H9 (cell line): ENCODE measurements around the gene DBNDD2. TPM values are rescaled to one million over a fixed set of nuclear protein-coding genes. Genes with fewer than 3 reads are reported as not detected.

Experiments
- DNase-seq: peaks from one replicate; pipeline ENCODE4 v3.0.0-alpha.2; 2017
- H2AFZ ChIP-seq: one replicate; pipeline ENCODE4 v1.6.1; 2013; ENCODE audit warnings: mild to moderate bottlenecking, low read length, control low read depth, moderate library complexity
- H2AK5ac ChIP-seq: 2 replicates; pipeline ENCODE4 v1.6.1; 2013; ENCODE audit warnings: low read length, control low read depth, mixed read lengths; ENCODE audit not compliant: insufficient read length
- H2BK120ac ChIP-seq: one replicate; pipeline ENCODE4 v1.6.1; 2013; ENCODE audit warnings: low read depth, mild to moderate bottlenecking, low read length, control low read depth, inconsistent platforms; ENCODE audit not compliant: poor library complexity, severe bottlenecking
- H2BK12ac ChIP-seq: 2 replicates; pipeline ENCODE4 v1.6.1; 2013; ENCODE audit warnings: low read length, control low read depth, mixed read lengths, low read depth; ENCODE audit not compliant: insufficient read length
- H2BK15ac ChIP-seq: 2 replicates; pipeline ENCODE4 v1.6.1; 2013; ENCODE audit warnings: low read depth, low read length, control low read depth
- H2BK20ac ChIP-seq: one replicate; pipeline ENCODE4 v1.6.1; 2013; ENCODE audit warnings: low read depth, mild to moderate bottlenecking, low read length, control low read depth, inconsistent platforms; ENCODE audit not compliant: poor library complexity, severe bottlenecking
- H2BK5ac ChIP-seq: 2 replicates; pipeline ENCODE4 v1.6.1; 2013; ENCODE audit warnings: low read length, control low read depth, mixed read lengths; ENCODE audit not compliant: insufficient read length
- H3K14ac ChIP-seq: 2 replicates; pipeline ENCODE4 v1.6.1; 2013; ENCODE audit warnings: low read length, control low read depth; ENCODE audit not compliant: insufficient read depth
- H3K18ac ChIP-seq: 2 replicates; pipeline ENCODE4 v1.6.1; 2013; ENCODE audit warnings: low read depth, mild to moderate bottlenecking, mixed read lengths, low read length, control low read depth; ENCODE audit not compliant: insufficient read length
- H3K23ac ChIP-seq: 2 replicates; pipeline ENCODE4 v1.6.1; 2013; ENCODE audit warnings: low read length, control low read depth, mixed read lengths, low read depth; ENCODE audit not compliant: insufficient read length
- H3K23me2 ChIP-seq: 2 replicates; pipeline ENCODE4 v1.6.1; 2013; ENCODE audit warnings: low read depth, mild to moderate bottlenecking, mixed read lengths, low read length, control low read depth; ENCODE audit not compliant: insufficient read length, poor library complexity, severe bottlenecking
- H3K27ac ChIP-seq: 2 replicates; pipeline ENCODE4 v1.5.1; 2013; ENCODE audit warnings: low read length, control low read depth, mixed read lengths, low read depth; ENCODE audit not compliant: insufficient read length
- H3K27me3 ChIP-seq: 2 replicates; pipeline ENCODE4 v1.6.1; 2013; ENCODE audit warnings: low read length, control low read depth, inconsistent platforms; ENCODE audit not compliant: insufficient read depth
- H3K4ac ChIP-seq: 2 replicates; pipeline ENCODE4 v1.6.1; 2013; ENCODE audit warnings: low read depth, mild to moderate bottlenecking, control low read depth, inconsistent platforms, low read length, moderate library complexity
- H3K4me1 ChIP-seq: 2 replicates; pipeline ENCODE4 v1.6.1; 2013; ENCODE audit warnings: low read length, control low read depth, inconsistent platforms; ENCODE audit not compliant: insufficient read depth
- H3K4me2 ChIP-seq: 2 replicates; pipeline ENCODE4 v1.6.1; 2013; ENCODE audit warnings: low read length, control low read depth, mixed read lengths; ENCODE audit not compliant: insufficient read length, insufficient read depth
- H3K56ac ChIP-seq: 2 replicates; pipeline ENCODE4 v1.6.1; 2013; ENCODE audit warnings: low read depth, mild to moderate bottlenecking, mixed read lengths, low read length, control low read depth; ENCODE audit not compliant: insufficient read length
- H3K79me1 ChIP-seq: 2 replicates; pipeline ENCODE4 v1.6.1; 2013; ENCODE audit warnings: low read depth, mild to moderate bottlenecking, moderate library complexity, low read length, control low read depth, inconsistent platforms; ENCODE audit not compliant: insufficient read depth, poor library complexity, severe bottlenecking
- H3K79me2 ChIP-seq: 2 replicates; pipeline ENCODE4 v1.6.1; 2013; ENCODE audit warnings: low read length, control low read depth, inconsistent platforms; ENCODE audit not compliant: insufficient read depth
- H3K9ac ChIP-seq: 2 replicates; pipeline ENCODE4 v1.6.1; 2013; ENCODE audit warnings: low read length, control low read depth, mixed read lengths; ENCODE audit not compliant: insufficient read length; ENCODE audit errors: extremely low read depth
- H3K9me3 ChIP-seq: one replicate; pipeline ENCODE4 v1.6.1; 2013; ENCODE audit warnings: low read depth, low read length, inconsistent platforms; ENCODE audit not compliant: control insufficient read depth
- H3T11ph ChIP-seq: one replicate; pipeline ENCODE4 v1.6.1; 2013; ENCODE audit warnings: mild to moderate bottlenecking, low read length, control low read depth, inconsistent platforms
- H4K20me1 ChIP-seq: one replicate; pipeline ENCODE4 v1.6.1; 2013; ENCODE audit not compliant: control insufficient read depth, insufficient read length, insufficient read depth
- H4K5ac ChIP-seq: 2 replicates; pipeline ENCODE4 v1.6.1; 2013; ENCODE audit warnings: low read depth, mild to moderate bottlenecking, mixed read lengths, low read length, control low read depth; ENCODE audit not compliant: insufficient read length
- H4K8ac ChIP-seq: replicated peaks from 2 replicates; pipeline ENCODE4 v1.6.1; 2013; ENCODE audit warnings: low read length, control low read depth, mixed read lengths, low read depth; ENCODE audit not compliant: insufficient read length
- H4K91ac ChIP-seq: 2 replicates; pipeline ENCODE4 v1.6.1; 2013; ENCODE audit warnings: low read depth, mild to moderate bottlenecking, moderate library complexity, mixed read lengths, low read length, control low read depth; ENCODE audit not compliant: insufficient read length
- H3K27ac Mint-ChIP-seq, 3 experiments: 2 replicates in 2 of 3; 3 replicates in 1 of 3; pipeline ENCODE4 v1.8.0; 2020 to 2021; ENCODE audit warnings: mixed read lengths in 3 of 3, mild to moderate bottlenecking in 1 of 3, moderate library complexity in 1 of 3
- H3K27me3 Mint-ChIP-seq: 2 replicates; pipeline ENCODE4 v1.8.0; 2021; ENCODE audit warnings: low read depth, mild to moderate bottlenecking, moderate library complexity, mixed read lengths
- H3K36me3 Mint-ChIP-seq, 3 experiments: 2 replicates in 2 of 3; 3 replicates in 1 of 3; pipeline ENCODE4 v1.8.0; 2020 to 2021; ENCODE audit warnings: low read depth in 3 of 3, mixed read lengths in 3 of 3; ENCODE audit not compliant: insufficient read depth in 1 of 3
- H3K4me1 Mint-ChIP-seq, 2 experiments: 2 replicates each; pipeline ENCODE4 v1.8.0; 2020; ENCODE audit warnings: mixed read lengths in 2 of 2
- H3K4me3 Mint-ChIP-seq, 2 experiments: 2 replicates in 1 of 2; 3 replicates in 1 of 2; pipeline ENCODE4 v1.8.0; 2020 to 2021; ENCODE audit warnings: mild to moderate bottlenecking in 2 of 2, mixed read lengths in 2 of 2, moderate library complexity in 1 of 2
- H3K9me3 Mint-ChIP-seq, 2 experiments: 2 replicates in 1 of 2; 3 replicates in 1 of 2; pipeline ENCODE4 v1.8.0; 2020; ENCODE audit warnings: mild to moderate bottlenecking in 2 of 2, mixed read lengths in 2 of 2, moderate library complexity in 1 of 2
- WGBS: extraction: QIAGEN DNeasy Blood & Tissue Kit; methylation state at CpG from one replicate; pipeline ENCODE4 v1.1.7; 2013; ENCODE audit warnings: missing lambda C conversion rate, low lambda C conversion rate, mixed read lengths; ENCODE audit not compliant: insufficient read length; ENCODE audit errors: extremely low coverage; 5-methylcytosine and 5-hydroxymethylcytosine counted together
- total RNA-seq: library from RNA; stranded (reverse); gene quantifications from 2 replicates; pipeline ENCODE4 v1.2.1, GENCODE V29; 2021
- TF ChIP-seq, protein P1 (sequence below): fragments of 200-600 bp; sonication (generic); conservative IDR thresholded peaks from 3 replicates; pipeline ENCODE4 v1.8.0; 2021; ENCODE audit warnings: antibody characterized with exemption, mild to moderate bottlenecking

DBNDD2 gene
- total RNA-seq, 1 experiment from 2014 or later = 39.1 TPM

DNA sequence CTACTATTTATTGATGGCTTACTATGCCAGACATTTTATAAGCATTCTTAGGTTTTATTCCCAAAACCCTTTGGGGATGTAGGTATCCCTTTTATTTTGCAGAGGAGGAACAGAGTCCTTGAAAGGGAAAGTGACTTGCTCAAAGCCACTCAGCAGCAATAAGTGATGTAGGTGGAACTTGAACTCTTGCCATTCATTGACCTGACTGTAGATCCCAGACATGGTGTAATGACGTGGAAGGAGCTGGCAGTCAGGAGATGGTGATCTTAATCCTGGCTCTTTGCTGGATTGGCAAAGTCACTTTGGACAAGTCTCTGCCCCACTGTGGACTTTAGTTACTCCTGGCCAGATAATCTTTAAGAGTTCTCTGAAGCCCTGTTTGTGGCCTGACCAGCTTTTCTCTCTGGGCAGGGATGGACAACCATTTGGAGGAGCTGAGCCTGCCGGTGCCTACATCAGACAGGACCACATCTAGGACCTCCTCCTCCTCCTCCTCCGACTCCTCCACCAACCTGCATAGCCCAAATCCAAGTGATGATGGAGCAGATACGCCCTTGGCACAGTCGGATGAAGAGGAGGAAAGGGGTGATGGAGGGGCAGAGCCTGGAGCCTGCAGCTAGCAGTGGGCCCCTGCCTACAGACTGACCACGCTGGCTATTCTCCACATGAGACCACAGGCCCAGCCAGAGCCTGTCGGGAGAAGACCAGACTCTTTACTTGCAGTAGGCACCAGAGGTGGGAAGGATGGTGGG lies 1.6 kb downstream of the DBNDD2 start:
- Histone ChIP-seq H3K18ac (no peak overlapping the region), H3K23me2 (peaks cover 21% of the 10 kb centered on the region), H4K5ac (no peak overlapping the region), H3K27me3 (peaks cover 4% of the 10 kb centered on the region; the same call in 1 of the 2 replicates), H3T11ph (no peak overlapping the region), H3K14ac (no peak overlapping the region), H4K20me1 (no peaks in the 10 kb centered on the region), H2BK20ac (no peak overlapping the region), H2BK12ac (no peak overlapping the region), H3K4me2 (no peak overlapping the region), H3K9ac (no peak overlapping the region), H2BK15ac (no peak overlapping the region), H3K79me2 (no peaks in the 10 kb centered on the region), H3K4me1 (peaks cover 3% of the 10 kb centered on the region; the same call in 1 of the 2 replicates), H3K56ac (no peak overlapping the region), H3K23ac (no peak overlapping the region), H2AFZ (no peak overlapping the region), H4K8ac (no peak overlapping the region), H3K27ac (no peak overlapping the region), H3K4ac (no peak overlapping the region), H3K79me1 (no peaks in the 10 kb centered on the region), H2AK5ac (no peak overlapping the region), H2BK5ac (no peak overlapping the region), H4K91ac (no peak overlapping the region), H3K9me3 (no peaks in the 10 kb centered on the region), H2BK120ac (no peak overlapping the region)
- peaks cover 22% of the 10 kb centered on the region for H3K27me3 Mint-ChIP-seq
- no CpG with 5 or more reads among the region's 7 CpGs for WGBS
- H3K4me3 Mint-ChIP-seq = no peak overlapping the region
- peaks cover 7 to 20% (median 16%) of the 10 kb centered on the region in 3 experiments; a peak in 6 of 7 replicates for H3K36me3 Mint-ChIP-seq
- peaks cover 12 to 15% of the 10 kb centered on the region in 2 experiments for H3K4me1 Mint-ChIP-seq
- TF ChIP-seq, protein P1, sequence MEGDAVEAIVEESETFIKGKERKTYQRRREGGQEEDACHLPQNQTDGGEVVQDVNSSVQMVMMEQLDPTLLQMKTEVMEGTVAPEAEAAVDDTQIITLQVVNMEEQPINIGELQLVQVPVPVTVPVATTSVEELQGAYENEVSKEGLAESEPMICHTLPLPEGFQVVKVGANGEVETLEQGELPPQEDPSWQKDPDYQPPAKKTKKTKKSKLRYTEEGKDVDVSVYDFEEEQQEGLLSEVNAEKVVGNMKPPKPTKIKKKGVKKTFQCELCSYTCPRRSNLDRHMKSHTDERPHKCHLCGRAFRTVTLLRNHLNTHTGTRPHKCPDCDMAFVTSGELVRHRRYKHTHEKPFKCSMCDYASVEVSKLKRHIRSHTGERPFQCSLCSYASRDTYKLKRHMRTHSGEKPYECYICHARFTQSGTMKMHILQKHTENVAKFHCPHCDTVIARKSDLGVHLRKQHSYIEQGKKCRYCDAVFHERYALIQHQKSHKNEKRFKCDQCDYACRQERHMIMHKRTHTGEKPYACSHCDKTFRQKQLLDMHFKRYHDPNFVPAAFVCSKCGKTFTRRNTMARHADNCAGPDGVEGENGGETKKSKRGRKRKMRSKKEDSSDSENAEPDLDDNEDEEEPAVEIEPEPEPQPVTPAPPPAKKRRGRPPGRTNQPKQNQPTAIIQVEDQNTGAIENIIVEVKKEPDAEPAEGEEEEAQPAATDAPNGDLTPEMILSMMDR = no peak
- no peak overlapping the region for H3K27ac Mint-ChIP-seq
- no peak for DNase-seq
- H3K9me3 Mint-ChIP-seq = no peaks in the 10 kb centered on the region
